Epidermal melanocyte (primary cell): Measurements from ENCODE around the gene INTS13.
"Not testable (repeated sequence)": the region's sequence is repeated elsewhere in the genome, so short reads cannot be mapped to it uniquely, and the experiment has no call there.

ENCODE experiments used
- DNase-seq: peaks from one replicate; pipeline ENCODE4 v3.0.0; 2011; ENCODE audit warnings: low spot score; ENCODE audit not compliant: insufficient read length

INTS13 gene

DNA sequence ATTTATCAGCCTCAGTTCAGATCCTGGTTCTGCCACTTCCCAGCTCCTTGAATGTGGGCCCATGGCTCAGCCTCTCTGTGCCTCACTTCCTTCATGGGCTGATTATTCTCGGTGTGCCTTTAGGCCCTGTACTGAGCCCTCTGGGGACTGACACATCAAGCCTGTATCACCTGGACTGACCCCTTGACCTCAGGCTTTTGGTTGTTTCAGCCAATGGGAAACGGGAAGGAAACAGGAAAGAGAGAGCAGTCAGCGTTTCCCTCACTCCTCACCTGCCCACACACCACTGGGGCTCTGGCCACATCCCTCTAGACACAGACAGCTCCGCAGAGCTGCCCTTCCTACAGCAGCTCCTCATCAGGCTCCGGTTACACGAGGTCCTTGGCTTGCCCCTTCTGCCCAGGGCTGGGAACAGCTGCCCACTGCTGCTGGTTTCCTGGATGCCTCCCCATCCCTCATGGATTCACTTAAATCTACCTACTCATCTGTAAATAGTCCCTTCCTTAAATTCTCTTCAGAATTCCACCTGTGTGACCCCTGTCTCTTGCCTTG lies 67.8 kb downstream of the INTS13 start:
- no peak for DNase-seq

DNA sequence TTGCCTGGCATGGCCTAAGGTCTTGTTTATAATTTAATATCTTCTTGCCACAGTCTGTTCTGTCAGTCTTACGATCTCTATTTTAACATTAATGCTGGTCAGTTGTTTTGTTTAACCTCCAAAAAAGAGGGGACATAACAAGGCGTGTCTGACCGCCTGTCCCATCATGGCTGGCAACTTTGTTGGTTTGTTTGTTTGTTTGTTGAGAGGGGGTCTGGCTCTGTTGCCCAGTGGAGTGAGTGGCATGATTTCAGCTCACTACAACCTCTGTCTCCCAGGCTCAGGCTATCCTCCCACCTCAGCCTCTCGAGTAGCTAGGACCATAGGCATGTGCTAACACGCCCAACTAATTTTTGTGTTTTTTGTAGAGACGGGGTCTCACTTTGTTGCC lies 68.7 kb downstream of the INTS13 start:
- DNase-seq, result no peak

DNA sequence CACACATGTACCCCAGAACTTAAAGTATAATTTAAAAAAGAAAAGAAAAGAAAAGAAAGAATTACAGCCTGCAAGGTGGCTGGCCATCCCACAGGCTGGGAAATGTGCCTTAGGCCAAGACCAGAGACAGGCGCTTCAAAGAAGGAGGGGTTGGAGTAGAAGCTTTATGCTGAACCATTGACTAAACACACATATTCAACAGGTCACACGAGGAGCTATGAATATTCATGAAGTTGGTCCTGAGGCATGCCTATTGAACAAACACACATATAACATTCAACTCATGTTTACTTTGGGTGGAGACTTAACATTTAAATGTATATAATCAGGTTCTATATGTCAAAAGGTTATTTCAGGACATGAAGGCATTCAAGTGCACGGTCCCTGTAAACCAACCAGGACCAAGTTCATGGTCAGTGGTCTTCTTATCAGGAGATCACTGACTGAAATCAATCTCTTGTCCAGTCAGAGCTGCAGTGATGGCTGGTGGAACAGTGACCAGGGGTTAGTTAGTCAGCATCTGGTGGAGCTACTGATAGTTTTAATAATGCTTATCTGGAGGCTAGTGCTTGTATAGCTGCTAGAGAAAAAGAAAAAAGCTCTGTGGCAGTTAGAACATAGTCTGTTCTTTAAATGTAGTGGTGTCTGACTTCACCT lies 69.2 kb downstream of the INTS13 start:
- DNase-seq, result no peak

DNA sequence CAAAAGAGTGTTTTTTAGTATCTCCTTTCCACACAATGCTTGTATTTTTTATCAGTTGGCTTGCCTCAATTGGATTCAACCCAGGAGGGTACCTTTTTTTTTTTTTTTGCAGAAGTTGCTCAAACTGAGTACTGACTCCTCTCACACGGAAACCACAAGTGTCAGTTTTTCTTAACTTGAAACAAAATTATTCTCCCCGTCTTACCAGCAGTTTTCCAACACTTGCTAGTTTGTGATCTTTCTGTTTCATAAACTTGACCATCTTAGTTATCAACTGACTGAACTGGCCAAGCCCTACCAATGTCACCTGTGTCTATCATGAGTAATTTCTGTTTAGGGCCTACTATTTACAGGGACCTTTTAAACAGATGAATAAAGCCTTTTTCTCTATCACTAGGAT lies 70.7 kb downstream of the INTS13 start:
- DNase-seq, result no peak

DNA sequence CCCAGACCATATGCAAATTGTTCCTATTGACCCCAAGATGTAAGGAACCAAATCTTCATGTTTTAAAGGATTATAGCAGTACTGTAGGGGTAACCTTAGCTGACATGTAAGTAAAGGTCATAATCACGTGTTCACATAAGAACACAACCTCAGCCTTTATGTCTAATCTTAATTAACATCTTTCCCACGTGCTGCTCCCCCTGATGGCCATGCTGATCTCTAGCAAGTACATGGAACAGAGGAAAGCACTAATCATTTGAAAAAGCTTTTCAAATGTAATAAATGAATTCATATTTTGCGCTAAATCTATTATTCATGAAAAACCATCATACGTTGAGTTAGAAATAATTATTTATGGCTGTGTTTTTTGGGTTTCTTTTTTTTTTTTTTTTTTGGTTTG lies 74.3 kb downstream of the INTS13 start:
- DNase-seq, result no peak

DNA sequence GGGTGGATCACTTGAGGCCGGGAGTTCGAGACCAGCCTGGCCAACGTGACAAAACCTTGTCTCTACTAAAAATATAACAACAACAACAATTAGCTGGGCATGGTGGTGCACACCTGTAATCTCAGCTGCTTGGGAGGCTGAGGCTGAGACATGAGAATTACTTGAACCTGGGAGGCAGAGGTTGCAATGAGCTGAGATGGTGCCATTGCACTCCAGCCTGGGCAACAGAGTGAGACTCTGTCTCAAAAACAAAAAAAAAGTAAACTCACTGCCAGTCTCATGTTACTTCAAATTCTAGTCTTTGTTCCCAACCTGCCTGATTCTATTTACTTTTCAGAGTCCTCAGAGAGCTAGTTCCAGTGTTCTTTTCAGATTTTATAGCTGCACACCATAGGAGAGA lies 75.0 kb downstream of the INTS13 start:
- DNase-seq, result not testable (repeated sequence)

DNA sequence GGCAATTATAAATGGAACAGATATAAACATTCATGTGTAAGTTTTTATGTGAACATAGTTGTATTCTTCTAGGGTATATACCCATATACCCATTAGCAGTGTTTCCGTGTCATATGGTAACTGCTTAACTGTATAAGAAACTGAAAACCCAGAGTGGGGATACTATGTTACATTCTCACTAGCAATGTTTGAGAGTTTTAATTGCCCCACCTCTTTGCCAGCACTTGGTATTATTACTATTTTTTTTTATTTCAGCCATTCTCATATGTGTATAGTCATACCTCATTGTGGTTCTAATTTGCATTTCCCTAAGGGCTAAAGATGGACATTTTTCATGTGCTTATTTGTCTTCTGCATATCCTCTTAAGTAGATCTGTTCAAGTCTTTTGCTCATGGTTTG lies 76.1 kb downstream of the INTS13 start:
- DNase-seq, result no peak

DNA sequence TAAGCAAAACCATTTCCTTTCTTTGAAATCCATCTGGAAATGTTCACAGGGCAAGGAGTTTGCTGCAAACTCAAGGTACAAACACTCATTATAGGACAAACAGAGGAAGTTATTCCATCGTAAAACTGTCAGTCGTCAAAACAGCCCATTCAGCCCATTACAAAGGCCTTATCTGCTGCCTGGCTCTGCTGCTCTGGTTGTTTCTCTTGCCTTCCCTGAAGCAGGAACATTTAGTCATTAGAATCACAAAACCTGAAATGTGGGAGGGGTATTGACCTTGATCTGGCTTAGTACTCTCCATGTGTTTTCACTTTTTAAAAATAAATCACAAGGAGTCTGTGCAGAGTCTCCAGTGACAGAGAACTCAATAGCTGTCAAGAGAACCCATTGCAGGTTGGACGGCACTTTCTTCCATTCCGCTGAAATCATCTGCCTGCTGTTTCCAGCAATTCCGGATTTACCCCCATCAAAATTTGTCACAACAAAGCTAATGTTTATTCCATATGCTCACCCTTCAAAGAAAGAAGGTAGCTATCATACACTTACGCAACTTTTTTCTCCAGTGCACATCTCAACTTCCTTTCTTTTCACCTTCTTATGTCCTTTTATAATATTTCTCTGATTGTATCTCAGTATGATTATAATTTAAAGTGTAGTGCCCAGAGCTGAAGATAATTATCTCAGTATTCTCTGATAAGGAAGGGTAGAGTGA lies 80.2 kb downstream of the INTS13 start:
- no peak for DNase-seq

DNA sequence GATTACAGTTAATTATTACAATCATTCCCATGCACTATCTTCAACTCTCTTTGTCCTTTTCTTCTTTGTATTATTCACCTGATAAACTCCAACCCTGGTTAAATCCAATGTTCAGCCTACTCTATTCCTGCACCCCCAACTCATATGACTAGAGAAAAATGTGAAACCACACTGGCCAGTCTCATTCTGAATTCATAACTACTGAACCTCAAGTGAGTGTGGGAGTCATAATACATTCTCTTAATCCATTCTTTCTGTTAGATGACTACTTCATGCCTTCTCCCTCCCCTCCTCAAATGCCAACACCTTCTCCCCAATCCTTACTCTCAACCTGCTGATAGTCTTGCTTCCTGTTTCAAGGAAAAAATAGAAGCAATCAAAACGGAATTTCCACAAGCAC lies 82.4 kb downstream of the INTS13 start:
- DNase-seq, result no peak
